D721Med (cell line): ENCODE measurements around the gene NUDC.

Experiments
- DNase-seq: peaks from one replicate; pipeline ENCODE4 v3.0.0; 2011; ENCODE audit warnings: low spot score; ENCODE audit not compliant: insufficient read length
- FAIRE-seq: peaks from 2 replicates; lab custom pipeline; 2011; peaks lifted over from hg19 to GRCh38; lab: Jason Lieb, UNC
- CTCF ChIP-seq: IDR thresholded peaks from 2 replicates; pipeline ENCODE4 v1.5.1; 2012; ENCODE audit warnings: mild to moderate bottlenecking, control low read depth; ENCODE audit not compliant: insufficient read depth; ENCODE audit errors: missing control alignments

The NUDC gene

GRCh38 chr1:26960625-26960966 lies 39.1 kb downstream of the NUDC start:
- FAIRE-seq (no peak), DNase-seq (no peak)
- TF ChIP-seq CTCF = no peak

GRCh38 chr1:26961826-26962225 lies 40.3 kb downstream of the NUDC start:
- DNase-seq (no peak), FAIRE-seq (no peak)
- TF ChIP-seq CTCF = no peak

GRCh38 chr1:26965213-26965612 lies 43.7 kb downstream of the NUDC start:
- no peak for TF ChIP-seq CTCF
- DNase-seq (no peak), FAIRE-seq (no peak)

GRCh38 chr1:26965628-26966027 lies 44.1 kb downstream of the NUDC start:
- no peak for DNase-seq
- FAIRE-seq = no peak
- no peak for TF ChIP-seq CTCF

GRCh38 chr1:26970810-26971209 lies 49.3 kb downstream of the NUDC start:
- FAIRE-seq (no peak), DNase-seq (no peak)
- no peak for TF ChIP-seq CTCF

GRCh38 chr1:26971590-26971989 lies 50.0 kb downstream of the NUDC start:
- FAIRE-seq (no peak), DNase-seq (no peak)
- no peak for TF ChIP-seq CTCF

GRCh38 chr1:26972390-26972789 lies 50.8 kb downstream of the NUDC start:
- FAIRE-seq (no peak), DNase-seq (no peak)
- TF ChIP-seq CTCF = no peak
